ENCODE results near the gene TBX1.
"Not testable (repeated sequence)": the region's sequence is repeated elsewhere in the genome, so short reads cannot be mapped to it uniquely, and the experiment has no call there.

TBX1 gene

GRCh38 chr22:19791894-19792293 is 31.3 kb downstream of the TBX1 start:
- Histone ChIP-seq H3K27ac (no peak overlapping the region), H3K79me2 (ENCODE audit: insufficient read depth, low read depth) (no peaks in the 10 kb centered on the region), H3K4me3 (IDR thresholded peaks at IDR 0.05; ENCODE audit: insufficient read depth, low read depth, low read length) (no peak overlapping the region), H3K36me3 (ENCODE audit: insufficient read depth) (no peaks in the 10 kb centered on the region), H3K4me1 (ENCODE audit: low read depth, poor library complexity, severe bottlenecking) (no peaks in the 10 kb centered on the region), H3K9ac (no peak overlapping the region), H2AFZ (ENCODE audit: low read depth) (no peak overlapping the region), H3K4me2 (no peak overlapping the region), H4K20me1 (ENCODE audit: insufficient read depth) (no peaks in the 10 kb centered on the region), H3K27me3 (ENCODE audit: insufficient read depth, low read depth) (no peaks in the 10 kb centered on the region)
- TF ChIP-seq CTCF (conservative IDR thresholded peaks at IDR 0.05; ENCODE audit: low read depth, low read length), result no peak

GRCh38 chr22:19792383-19792896 is 31.9 kb downstream of the TBX1 start:
- H3K4me1 ChIP-seq (ENCODE audit: low read depth, poor library complexity, severe bottlenecking); H3K36me3 ChIP-seq (ENCODE audit: insufficient read depth); H3K27ac ChIP-seq; H3K4me3 ChIP-seq (IDR thresholded peaks at IDR 0.05; ENCODE audit: insufficient read depth, low read depth, low read length); H3K4me2 ChIP-seq; H3K9ac ChIP-seq; H3K27me3 ChIP-seq (ENCODE audit: insufficient read depth, low read depth); H2AFZ ChIP-seq (ENCODE audit: low read depth); H3K79me2 ChIP-seq (ENCODE audit: insufficient read depth, low read depth); H4K20me1 ChIP-seq (ENCODE audit: insufficient read depth): not testable (repeated sequence)

DNA sequence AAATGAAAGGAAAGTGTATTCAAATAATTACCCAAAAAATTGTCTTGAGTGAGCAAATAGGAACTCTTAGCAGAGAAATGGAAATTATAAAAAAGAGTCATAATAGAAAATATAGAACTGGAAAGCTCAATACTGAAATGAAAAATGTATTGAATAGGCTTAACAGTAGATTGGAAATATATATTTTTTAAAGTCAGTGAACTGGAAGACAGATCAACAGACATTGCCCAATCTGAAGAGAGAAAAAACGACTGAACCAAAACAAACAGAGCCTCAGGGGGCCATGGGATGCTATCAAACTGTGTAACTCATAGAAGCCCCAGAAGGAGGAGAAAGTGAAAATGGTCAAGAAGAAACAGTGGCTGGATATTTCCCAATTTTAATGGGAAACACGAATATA is 32.6 kb downstream of the TBX1 start:
- no peak overlapping the region for H3K4me2 ChIP-seq
- H3K27me3 ChIP-seq (ENCODE audit: insufficient read depth, low read depth), result no peaks in the 10 kb centered on the region
- H3K4me1 ChIP-seq (ENCODE audit: low read depth, poor library complexity, severe bottlenecking), result no peaks in the 10 kb centered on the region
- no peak overlapping the region for H3K9ac ChIP-seq
- H3K79me2 ChIP-seq (ENCODE audit: insufficient read depth, low read depth), result no peaks in the 10 kb centered on the region
- H2AFZ ChIP-seq (ENCODE audit: low read depth), result no peak overlapping the region
- no peak for TF ChIP-seq CTCF (conservative IDR thresholded peaks at IDR 0.05; ENCODE audit: low read depth, low read length)
- H3K36me3 ChIP-seq (ENCODE audit: insufficient read depth), result no peaks in the 10 kb centered on the region
- H3K4me3 ChIP-seq (IDR thresholded peaks at IDR 0.05; ENCODE audit: insufficient read depth, low read depth, low read length), result no peak overlapping the region
- no peaks in the 10 kb centered on the region for H4K20me1 ChIP-seq (ENCODE audit: insufficient read depth)
- H3K27ac ChIP-seq, result no peak overlapping the region

GRCh38 chr22:19793661-19794310 is 33.2 kb downstream of the TBX1 start:
- no peak overlapping the region for H2AFZ ChIP-seq (ENCODE audit: low read depth)
- TF ChIP-seq CTCF (conservative IDR thresholded peaks at IDR 0.05; ENCODE audit: low read depth, low read length), result no peak
- H3K4me1 ChIP-seq (ENCODE audit: low read depth, poor library complexity, severe bottlenecking), result no peaks in the 10 kb centered on the region
- H3K9ac ChIP-seq, result no peak overlapping the region
- H3K27me3 ChIP-seq (ENCODE audit: insufficient read depth, low read depth), result no peaks in the 10 kb centered on the region
- no peaks in the 10 kb centered on the region for H3K79me2 ChIP-seq (ENCODE audit: insufficient read depth, low read depth)
- no peak overlapping the region for H3K4me3 ChIP-seq (IDR thresholded peaks at IDR 0.05; ENCODE audit: insufficient read depth, low read depth, low read length)
- no peak overlapping the region for H3K4me2 ChIP-seq
- H3K27ac ChIP-seq, result no peak overlapping the region
- no peaks in the 10 kb centered on the region for H3K36me3 ChIP-seq (ENCODE audit: insufficient read depth)
- no peaks in the 10 kb centered on the region for H4K20me1 ChIP-seq (ENCODE audit: insufficient read depth)

GRCh38 chr22:19795617-19796008 is 35.0 kb downstream of the TBX1 start:
- TF ChIP-seq CTCF (conservative IDR thresholded peaks at IDR 0.05; ENCODE audit: low read depth, low read length), result no peak
- H3K9ac ChIP-seq, result no peak overlapping the region
- no peaks in the 10 kb centered on the region for H3K36me3 ChIP-seq (ENCODE audit: insufficient read depth)
- H3K4me3 ChIP-seq (IDR thresholded peaks at IDR 0.05; ENCODE audit: insufficient read depth, low read depth, low read length), result no peak overlapping the region
- H4K20me1 ChIP-seq (ENCODE audit: insufficient read depth), result no peaks in the 10 kb centered on the region
- no peak overlapping the region for H2AFZ ChIP-seq (ENCODE audit: low read depth)
- no peak overlapping the region for H3K27ac ChIP-seq
- H3K79me2 ChIP-seq (ENCODE audit: insufficient read depth, low read depth), result no peaks in the 10 kb centered on the region
- no peaks in the 10 kb centered on the region for H3K4me1 ChIP-seq (ENCODE audit: low read depth, poor library complexity, severe bottlenecking)
- no peaks in the 10 kb centered on the region for H3K27me3 ChIP-seq (ENCODE audit: insufficient read depth, low read depth)
- H3K4me2 ChIP-seq, result no peak overlapping the region
